NCI-H82 treated with DMSO at 0.1 percent for 48 hours (cell line): ENCODE measurements around the gene TANC1.
A peak's percentile ranks its signal among the peaks of the same experiment; 100 is the strongest.

ENCODE experiments used
- DNase-seq: peaks from one replicate; lab custom pipeline; 2025; ENCODE audit not compliant: unreplicated experiment; lab: John Stamatoyannopoulos, UW

Gene TANC1

DNA sequence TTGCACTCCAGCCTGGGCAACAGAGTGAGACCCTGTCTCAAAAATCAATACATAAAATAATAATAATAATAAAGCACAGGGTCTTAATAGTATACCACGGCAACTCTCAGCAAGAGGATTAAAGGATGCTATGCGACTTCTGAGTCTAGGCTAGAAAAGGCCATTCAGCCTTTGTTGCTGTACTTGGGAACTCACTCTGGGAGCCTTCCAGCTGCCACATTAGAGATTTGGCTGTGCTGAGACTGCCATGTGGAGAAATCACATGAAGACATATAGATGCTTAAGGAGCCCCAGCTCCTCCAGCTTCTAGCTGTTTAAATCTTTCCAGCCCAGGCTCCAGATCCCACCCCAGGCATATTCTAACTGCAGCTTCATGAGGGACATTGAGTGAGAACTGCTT lies 8.2 kb upstream of the TANC1 start:
- no peak for DNase-seq

DNA sequence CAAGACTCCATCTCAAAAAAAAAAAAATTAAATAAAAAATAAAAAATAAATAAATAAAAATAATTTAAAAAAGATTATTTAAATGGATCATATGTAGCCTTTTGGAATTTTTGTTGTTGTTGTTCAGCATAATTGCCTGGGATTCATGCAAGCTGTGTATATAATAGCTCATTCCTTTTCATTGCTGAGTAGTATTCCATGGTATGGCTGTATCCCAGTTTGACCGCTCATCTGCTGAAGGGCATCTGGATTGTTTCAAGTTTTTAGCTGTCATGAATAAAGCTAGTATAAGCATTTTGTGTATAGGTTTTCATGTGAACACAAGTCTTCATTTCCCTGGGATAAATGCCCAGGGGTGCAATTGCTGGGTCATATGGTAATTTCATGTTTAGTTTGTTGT lies 6.4 kb upstream of the TANC1 start:
- no peak for DNase-seq

DNA sequence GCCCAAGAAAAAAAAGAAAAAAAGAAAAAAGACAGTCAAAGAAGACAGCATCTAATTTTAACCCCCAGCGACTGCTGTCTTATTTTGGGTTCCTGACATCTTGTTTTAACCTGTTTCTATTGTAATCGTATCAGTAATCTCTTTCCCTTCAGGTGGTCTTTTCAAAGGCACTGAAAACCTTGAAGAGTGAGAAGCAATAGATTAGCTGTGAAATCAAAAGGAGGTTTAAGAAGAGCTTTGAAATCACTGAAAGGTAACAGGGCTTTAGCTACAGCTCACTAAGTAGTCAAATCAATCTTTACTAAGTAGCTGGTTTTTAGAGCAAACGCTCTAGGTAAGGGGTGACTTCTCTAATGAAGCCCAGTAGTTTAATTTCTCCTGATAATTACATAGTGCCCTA lies 5.4 kb upstream of the TANC1 start:
- DNase-seq = peak; percentile 31

DNA sequence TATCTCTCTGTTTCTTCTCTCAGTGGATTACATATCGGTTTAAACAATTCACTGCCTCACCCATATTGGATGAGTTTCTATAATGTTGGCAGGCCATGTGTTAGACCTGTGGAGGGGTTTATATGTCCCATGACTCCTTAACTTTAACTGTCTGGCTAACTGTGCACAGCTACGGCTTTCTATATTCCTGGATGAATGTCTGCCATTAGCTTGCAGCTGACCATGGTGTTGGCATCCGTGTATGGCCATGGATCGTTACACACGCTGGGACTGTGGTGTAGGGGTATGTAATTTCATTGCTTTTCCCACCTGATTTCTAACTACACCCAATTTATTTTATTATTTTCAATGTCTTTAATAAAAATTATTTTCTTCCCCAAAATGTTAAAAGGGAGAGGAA lies 3.3 kb upstream of the TANC1 start:
- no peak for DNase-seq

DNA sequence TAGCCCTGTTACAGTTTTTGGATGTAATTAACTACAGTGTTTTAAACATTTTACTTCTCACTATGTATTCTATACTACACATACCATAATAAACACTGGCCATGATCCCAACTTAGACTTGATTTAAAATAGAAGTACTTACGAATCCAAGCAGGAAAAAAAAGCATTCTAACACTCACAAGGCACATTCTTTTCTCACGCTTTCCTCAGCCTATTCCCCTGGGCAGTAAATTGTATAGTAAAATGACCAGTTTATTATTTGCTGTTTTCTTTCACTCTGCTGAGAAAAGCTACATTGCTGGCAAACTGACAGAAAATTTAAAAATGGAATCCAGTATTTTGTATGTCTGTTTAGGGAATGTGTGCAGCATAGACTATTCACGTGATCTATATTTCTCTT lies 2.8 kb upstream of the TANC1 start:
- DNase-seq = no peak

DNA sequence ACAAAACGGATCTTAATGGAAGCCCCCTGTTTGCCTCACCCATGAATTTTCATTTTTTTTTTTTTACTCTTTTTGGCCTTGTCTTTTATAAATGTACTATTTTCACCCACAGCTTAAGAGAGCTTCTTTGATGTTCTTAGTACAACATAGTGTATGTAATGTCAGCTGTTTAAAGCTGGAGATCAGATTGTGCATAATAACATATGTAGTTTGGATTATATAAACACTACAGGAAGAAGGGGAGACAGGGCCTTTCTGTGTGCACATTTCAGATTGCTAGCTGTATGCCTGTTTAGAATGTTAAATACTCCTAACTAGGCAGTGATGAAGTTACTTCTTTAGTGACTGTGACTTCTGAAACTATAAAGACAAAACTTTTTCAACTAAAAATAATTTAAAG lies 2.1 kb upstream of the TANC1 start:
- no peak for DNase-seq

DNA sequence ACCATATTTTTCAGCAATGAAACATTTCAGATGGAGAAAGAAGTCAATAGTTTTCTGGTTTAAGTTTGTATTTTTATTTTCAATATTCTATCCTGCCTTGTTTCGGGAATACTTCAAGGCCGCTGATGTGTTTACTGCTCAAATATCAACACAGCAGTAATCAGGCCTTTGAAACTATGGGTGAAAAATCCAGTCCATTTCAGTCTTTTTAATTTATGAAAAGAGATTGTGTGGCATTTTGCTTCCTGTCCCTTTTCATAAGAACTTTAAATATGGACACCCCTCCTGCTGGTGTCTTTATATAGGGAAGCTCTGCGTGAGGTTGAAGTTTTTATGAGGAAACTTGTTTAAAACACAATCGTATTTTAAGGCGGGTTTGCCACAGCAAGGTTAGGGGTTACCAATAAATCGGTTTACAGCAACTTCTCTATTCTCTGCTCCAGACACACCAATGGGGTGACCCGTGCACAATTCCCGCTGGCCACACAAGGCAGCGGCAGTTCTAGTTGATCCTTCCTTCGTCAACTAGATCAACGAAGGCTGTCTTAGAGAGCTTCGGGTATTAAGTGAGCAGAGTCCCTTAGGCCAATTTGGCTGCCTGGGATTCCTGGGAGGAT lies 1.2 kb upstream of the TANC1 start:
- peak; percentile 68 for DNase-seq

DNA sequence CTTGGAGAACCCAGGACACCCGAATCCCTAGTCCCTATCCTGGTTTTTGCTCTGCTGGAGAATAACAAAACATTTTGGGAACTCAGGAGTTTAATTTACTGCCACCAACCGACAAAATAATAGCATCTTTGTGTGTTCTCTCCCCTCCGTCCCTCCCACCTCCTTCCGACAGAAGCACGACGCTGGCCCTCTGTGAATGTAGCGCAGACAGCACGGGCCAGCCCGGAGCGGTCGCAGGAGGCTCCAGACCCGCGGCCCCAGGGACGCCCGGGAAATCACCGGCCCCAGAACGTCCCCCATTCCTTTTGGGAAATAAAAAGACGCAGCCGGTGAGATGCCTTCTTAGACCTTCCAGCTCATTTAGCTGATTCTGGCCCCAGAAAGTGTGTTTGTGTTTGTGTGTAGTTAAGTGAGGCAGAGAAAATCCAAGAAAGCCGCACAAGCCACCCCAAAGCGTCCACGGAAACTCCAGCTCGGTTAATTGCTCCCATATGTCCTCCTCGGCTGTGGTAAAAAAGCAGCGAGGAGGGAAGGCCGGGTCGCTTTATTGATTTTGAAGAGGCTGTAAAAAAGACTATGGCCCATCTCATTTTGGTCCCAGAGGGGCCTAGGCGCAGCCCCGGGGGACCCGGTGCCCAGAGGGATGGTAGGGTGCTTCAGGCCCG lies 577 bp upstream of the TANC1 start:
- DNase-seq = peak; percentile 68

DNA sequence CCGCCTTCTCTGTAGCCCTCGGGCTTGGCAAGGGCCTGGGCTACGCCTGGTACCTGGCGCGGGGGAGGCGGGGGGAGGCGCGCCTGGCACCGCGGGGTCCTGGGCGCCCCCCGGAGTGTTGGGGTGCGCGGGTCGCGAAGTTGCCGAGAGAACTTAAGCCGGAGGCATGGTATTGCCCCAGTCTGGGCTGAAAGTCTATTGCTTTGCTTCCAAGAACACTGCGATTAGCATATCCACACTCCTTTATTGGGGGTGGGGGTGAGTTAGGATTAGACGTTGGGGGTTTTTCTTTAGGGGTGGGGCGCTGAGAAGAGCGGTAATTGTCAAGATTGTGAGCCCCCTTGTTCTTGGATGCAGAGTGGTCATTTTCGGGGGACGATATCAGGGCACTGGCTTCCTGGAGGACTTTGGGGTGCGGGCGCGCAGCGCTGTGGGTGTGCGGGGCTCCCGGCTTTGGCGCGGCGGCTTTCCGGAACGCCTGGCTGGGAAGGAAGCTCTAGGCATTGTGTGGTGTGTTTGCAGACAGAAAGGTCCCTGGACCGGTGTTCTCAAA lies 798 bp downstream of the TANC1 start:
- DNase-seq = no peak

DNA sequence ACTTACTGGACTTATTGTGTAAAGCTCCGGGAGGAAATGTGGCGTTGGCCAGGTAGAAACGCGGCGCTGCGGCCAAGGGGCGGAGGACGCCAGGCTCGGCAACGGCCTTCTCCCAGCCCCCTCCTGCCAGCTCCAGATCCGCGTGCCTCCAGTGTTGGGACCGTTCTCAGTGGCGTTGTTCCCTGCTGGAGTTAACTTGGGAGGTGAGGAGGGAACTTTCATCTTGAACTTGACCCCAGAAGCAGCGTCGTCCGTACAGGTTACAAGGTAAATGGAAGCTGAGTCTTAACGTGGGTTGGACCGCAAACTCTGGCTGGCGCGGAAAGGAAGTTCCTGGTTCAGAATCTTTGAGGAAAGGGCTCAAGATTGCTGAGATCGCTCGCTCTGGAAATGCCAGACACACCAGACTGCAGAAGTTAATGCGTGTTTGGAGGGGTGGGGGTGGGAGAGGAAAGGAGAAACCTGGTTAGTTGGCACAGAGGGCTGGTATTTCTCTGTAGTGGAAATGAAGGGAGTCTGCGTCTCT lies 1.3 kb downstream of the TANC1 start:
- DNase-seq = no peak

DNA sequence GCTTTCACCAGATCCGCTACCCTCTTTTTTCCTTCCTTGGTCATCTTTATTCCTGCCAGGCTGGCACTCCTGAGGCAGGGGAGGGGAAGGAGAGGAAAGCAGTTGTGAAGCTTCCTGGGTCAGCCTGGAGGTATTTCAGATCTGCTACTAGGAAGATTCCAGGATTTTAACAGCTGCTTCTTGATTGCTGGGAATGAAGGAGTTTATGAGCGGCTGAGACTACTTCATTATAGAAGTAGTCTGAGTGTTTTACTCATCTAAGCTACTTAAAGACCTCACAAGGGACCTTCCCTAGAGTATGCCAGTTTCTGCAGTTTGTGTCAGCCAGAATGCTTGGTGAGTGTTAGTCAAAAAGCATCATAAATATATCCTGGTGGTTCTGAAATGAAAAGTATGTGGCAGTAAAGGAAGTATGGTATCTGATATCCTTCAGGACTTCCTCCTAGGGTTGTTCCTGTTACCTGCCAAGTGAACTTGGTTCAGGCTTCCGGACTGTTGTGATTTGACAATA lies 1.9 kb downstream of the TANC1 start:
- no peak for DNase-seq

DNA sequence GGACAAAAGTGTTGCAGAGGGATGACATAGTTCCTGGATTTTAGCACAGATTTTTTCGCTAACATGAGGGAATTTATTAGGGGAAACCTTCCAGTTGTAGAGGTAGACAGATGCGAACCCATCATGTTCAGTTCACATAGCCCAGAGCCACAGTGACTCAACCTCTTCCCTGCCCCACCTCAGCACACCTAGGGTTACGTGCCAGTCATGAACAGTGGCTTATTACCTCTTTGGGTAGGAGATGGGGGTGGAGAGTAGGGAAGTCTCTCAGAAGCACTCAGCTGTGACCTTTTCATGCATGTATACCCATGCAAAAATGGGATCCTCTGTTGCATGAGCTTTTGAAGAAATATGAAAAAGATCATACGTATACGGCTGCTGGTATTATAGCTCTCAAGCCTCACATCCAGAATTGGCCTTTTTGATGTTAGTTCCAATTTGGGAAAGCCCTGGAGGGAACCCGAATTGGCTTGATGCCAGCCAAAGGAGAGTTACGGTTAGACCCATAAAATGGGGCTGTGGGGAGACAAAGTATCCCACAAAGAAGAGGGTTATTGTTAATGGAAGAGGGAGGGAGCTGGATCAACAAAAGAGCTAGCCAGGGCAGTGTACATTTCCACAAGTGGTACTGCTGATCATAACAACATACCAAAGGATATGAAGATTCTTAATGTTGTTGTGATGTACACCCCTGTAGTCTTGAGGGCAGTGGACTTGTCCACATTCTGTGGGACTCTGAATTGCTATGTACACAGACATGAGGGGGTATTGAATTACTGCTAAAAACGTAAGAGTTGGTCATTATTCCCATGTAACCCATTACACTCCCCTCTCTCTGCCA lies 4.9 kb downstream of the TANC1 start:
- DNase-seq = no peak

DNA sequence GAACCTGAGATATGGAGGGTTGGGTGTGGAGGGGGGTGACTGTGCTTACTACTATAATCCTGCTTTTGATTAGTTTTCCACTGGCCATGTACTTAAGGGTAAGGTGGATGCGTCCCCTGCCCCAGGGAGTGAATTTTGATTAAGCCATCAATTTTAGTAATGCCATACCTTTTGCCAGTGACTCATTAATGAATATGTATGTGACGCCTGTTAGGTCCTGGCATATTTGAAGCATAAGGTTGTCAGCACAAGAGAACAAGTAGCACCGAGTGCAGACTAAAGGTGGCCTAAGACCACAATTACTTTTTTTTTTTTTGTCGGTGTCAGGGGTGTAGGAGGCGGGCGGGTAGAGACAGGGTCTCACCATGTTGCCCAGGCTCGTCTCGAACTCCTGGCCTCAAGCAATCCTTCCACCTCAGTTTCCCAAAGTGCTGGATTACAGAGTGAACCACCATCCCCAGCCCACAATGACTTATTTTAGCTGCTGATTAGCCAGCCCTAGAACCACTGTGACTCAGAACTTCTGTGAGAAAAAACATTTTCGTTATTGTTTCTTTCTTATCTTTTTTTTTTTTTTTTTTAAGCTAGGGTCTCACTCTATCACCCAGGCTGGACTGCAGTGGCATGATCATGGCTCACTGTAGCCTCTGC lies 7.0 kb downstream of the TANC1 start:
- DNase-seq = no peak

DNA sequence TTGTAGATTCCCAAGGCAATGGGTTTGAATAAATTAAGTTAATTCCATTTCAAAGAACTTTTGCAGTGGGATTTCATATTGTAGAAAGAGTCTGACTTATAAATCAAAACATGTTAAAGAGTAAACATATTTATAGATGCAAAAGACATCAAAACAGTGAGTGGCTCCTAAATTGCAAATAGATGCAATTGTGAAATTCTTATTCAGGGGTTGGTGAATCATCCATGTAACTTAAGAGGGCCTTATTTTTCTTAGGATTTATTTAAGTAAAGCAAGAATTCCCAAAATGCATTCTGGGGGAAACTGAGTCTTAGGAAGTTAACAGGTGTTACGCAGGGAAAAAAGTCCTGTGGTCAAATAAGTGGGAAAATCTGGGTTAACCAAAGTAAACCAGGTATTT lies 11.3 kb downstream of the TANC1 start:
- DNase-seq = no peak

DNA sequence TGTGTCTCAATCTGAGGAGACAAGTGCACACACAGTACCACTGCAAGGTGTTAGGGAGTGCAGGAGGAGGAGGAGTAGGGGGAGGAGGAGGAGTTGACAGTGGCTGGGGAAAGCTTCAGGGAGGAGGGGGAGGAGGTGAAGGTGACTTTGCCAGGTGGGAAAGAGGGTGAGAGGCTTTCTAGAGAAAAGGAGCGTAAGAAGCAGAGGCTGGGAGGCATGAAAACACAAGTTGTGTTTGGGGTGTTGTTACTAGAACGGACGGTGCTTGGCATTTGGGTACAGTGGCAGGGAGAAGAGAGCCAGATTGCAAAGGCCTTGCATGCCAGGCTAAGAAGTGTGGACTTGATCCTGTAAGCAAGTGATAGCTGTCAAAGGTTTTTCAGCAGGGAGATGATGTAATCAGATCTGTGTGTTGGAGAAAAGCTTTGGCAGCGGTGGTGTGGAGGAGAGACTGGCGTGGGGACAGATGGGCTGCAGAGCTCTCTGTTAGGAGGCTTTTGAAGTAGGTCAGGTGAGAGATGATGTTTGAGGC lies 16.2 kb downstream of the TANC1 start:
- DNase-seq = peak; percentile 92

DNA sequence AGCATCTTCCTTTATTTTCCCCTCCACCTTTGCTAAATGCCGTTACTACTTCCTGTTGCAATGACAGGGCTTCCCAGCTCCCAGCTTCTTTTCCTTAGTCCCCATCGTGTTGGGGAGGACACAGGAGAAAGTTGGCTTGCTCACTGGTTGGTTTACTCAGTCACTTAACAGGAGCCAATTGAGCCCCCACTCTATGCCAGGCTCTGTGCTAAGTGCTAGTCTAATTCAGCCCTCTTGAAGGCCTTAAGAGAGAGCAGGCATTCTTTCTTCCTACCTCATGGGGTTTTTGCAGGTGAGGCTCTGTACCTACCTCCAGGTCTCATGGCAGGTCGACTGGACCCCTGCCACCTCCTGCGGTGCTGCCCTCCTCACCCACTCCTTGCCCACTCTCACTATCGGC lies 20.1 kb downstream of the TANC1 start:
- DNase-seq = no peak

DNA sequence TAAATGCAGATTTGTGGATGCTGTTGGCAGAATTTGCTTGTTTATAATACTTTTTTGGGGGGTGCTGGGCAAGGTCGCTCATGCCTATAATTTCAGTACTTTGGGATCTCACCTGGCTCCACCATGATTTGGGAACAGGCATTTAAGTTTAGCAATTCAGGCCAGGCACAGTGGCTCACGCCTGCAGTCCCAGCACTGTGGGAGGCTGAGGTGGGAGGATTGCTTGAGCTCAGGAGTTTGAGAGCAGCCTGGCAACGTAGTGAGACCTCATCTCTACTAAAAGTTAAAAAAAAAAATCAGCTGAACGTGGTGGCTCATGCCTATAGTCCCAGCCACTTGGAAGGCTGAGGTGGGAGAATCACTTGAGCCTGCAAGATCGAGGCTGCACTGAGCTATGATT lies 20.7 kb downstream of the TANC1 start:
- no peak for DNase-seq

DNA sequence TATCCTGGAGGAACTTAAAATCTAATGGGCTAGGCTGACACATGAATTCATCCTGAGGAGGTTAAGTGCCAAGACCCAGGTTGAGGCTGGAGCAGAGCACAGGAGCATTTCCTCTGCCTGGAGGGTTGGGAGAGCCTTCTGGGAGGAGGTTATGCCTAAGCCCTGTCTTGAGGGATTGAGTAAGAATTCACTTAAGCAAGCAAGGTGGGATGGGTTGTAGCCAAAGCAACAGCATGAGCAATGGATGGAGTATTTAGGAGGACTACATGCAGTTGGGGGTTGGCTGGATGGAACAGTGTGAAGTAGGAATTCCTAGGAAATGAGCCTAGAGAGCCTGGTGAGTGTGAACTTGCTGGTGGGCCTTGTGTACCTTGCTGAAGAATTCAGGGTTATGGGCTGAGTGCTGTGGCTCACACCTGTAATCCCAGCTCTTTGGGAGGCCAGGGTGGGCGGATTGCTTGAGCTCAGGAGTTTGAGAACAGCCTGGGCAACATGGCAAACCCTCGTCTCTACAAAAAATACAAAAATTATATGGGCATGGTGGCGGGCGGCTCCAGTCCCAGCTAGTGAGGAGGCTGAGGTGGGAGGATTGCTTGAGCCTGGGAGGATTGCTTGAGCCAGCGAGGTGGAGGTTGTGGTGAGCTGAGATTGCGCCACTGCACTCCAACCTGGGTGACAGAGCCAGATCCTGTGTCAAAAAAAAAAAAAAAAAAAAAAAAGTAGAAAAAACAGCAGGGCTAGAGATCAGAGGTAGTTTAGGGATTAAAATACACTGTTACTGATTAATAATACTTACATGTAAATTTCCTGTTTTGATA lies 22.2 kb downstream of the TANC1 start:
- no peak for DNase-seq

DNA sequence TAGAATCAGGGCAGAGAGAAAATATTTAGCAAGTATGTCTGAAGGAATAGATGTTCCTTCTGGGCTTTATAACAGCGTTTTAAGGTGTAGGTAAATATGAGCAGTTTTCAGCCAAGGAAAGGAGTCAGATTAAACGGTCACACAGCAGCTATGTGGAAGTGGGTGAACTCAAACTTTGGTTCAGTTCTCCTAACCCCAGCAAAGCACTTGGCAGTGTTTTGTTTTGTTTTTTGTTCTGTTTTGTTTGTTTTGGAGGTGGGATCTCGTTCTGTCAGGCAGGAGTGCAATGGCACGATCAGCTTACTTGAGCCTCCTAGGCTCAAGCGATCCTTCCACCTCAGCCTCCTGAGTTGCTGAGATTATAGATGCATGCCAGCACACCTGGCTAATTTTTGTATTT lies 24.6 kb downstream of the TANC1 start:
- DNase-seq = no peak
